ENCODE measurements around the gene GPR17.

Gene GPR17

GRCh38 chr2:127654838-127655175 lies 8.9 kb downstream of the GPR17 start:
- no peak for DNase-seq (ENCODE audit: low spot score)

GRCh38 chr2:127655209-127656073 lies 9.5 kb downstream of the GPR17 start:
- DNase-seq (ENCODE audit: low spot score), result no peak

- no peak for DNase-seq (ENCODE audit: low spot score)
These were observed 10.7 kb downstream of the GPR17 start for GRCh38 chr2:127656569-127657231.

- DNase-seq (ENCODE audit: low spot score), result no peak
These were observed 11.3 kb downstream of the GPR17 start for GRCh38 chr2:127657232-127657595.

- no peak for DNase-seq (ENCODE audit: low spot score)
These were observed 12.2 kb downstream of the GPR17 start for GRCh38 chr2:127658146-127658545.

- no peak for DNase-seq (ENCODE audit: low spot score)
These were observed 12.9 kb downstream of the GPR17 start for GRCh38 chr2:127658641-127659407.

- no peak for DNase-seq (ENCODE audit: low spot score)
These were observed 13.7 kb downstream of the GPR17 start for GRCh38 chr2:127659408-127660290.

GRCh38 chr2:127660291-127660578 lies 14.3 kb downstream of the GPR17 start:
- no peak for DNase-seq (ENCODE audit: low spot score)

GRCh38 chr2:127661072-127661649 lies 15.2 kb downstream of the GPR17 start:
- no peak for DNase-seq (ENCODE audit: low spot score)

GRCh38 chr2:127661949-127662510 lies 16.1 kb downstream of the GPR17 start:
- no peak for DNase-seq (ENCODE audit: low spot score)

- DNase-seq (ENCODE audit: low spot score), result no peak
These were observed 17.1 kb downstream of the GPR17 start for GRCh38 chr2:127662937-127663565.

GRCh38 chr2:127663566-127664064 lies 17.7 kb downstream of the GPR17 start:
- DNase-seq (ENCODE audit: low spot score), result no peak

GRCh38 chr2:127664065-127664894 lies 18.3 kb downstream of the GPR17 start:
- DNase-seq (ENCODE audit: low spot score), result no peak

GRCh38 chr2:127664895-127665225 lies 18.9 kb downstream of the GPR17 start:
- DNase-seq (ENCODE audit: low spot score), result no peak

GRCh38 chr2:127665267-127665893 lies 19.4 kb downstream of the GPR17 start:
- DNase-seq (ENCODE audit: low spot score), result no peak

GRCh38 chr2:127669056-127669455 lies 23.1 kb downstream of the GPR17 start:
- no peak for DNase-seq (ENCODE audit: low spot score)

GRCh38 chr2:127670055-127670956 lies 24.4 kb downstream of the GPR17 start:
- DNase-seq (ENCODE audit: low spot score), result no peak

GRCh38 chr2:127670957-127671290 lies 25.0 kb downstream of the GPR17 start:
- DNase-seq (ENCODE audit: low spot score), result no peak

Measured in SW480 (cell line).